GM19193 (cell line): ENCODE data around the gene PLXND1.

Source experiments
- POLR2A ChIP-seq: IDR thresholded peaks from 4 replicates; pipeline ENCODE4 v1.6.1; 2011; ENCODE audit not compliant: insufficient read depth, insufficient read length; ENCODE audit errors: extremely low read depth

Gene PLXND1

GRCh38 chr3:129585949-129586657, 20.4 kb downstream of the PLXND1 start:
- no peak for TF ChIP-seq POLR2A

GRCh38 chr3:129584631-129585030, 21.8 kb downstream of the PLXND1 start:
- TF ChIP-seq POLR2A = no peak

- TF ChIP-seq POLR2A = no peak
Observed at GRCh38 chr3:129583289-129583688, 23.2 kb downstream of the PLXND1 start.

GRCh38 chr3:129582799-129583198, 23.7 kb downstream of the PLXND1 start:
- TF ChIP-seq POLR2A = no peak

- TF ChIP-seq POLR2A = no peak
Observed at GRCh38 chr3:129581623-129582022, 24.9 kb downstream of the PLXND1 start.

GRCh38 chr3:129579991-129580390, 26.5 kb downstream of the PLXND1 start:
- no peak for TF ChIP-seq POLR2A

GRCh38 chr3:129577925-129578786, 28.3 kb downstream of the PLXND1 start:
- TF ChIP-seq POLR2A = no peak

- no peak for TF ChIP-seq POLR2A
Observed at GRCh38 chr3:129577366-129577765, 29.1 kb downstream of the PLXND1 start.

- TF ChIP-seq POLR2A = no peak
Observed at GRCh38 chr3:129576514-129577352, 29.7 kb downstream of the PLXND1 start.

- no peak for TF ChIP-seq POLR2A
Observed at GRCh38 chr3:129575997-129576384, 30.5 kb downstream of the PLXND1 start.

- no peak for TF ChIP-seq POLR2A
Observed at GRCh38 chr3:129575233-129575996, 31.1 kb downstream of the PLXND1 start.

- TF ChIP-seq POLR2A = no peak
Observed at GRCh38 chr3:129574206-129574605, 32.3 kb downstream of the PLXND1 start.

- TF ChIP-seq POLR2A = no peak
Observed at GRCh38 chr3:129573493-129573892, 33.0 kb downstream of the PLXND1 start.

- no peak for TF ChIP-seq POLR2A
Observed at GRCh38 chr3:129572603-129573002, 33.9 kb downstream of the PLXND1 start.
